ENCODE results near the gene CFAP45.

The CFAP45 gene

DNA sequence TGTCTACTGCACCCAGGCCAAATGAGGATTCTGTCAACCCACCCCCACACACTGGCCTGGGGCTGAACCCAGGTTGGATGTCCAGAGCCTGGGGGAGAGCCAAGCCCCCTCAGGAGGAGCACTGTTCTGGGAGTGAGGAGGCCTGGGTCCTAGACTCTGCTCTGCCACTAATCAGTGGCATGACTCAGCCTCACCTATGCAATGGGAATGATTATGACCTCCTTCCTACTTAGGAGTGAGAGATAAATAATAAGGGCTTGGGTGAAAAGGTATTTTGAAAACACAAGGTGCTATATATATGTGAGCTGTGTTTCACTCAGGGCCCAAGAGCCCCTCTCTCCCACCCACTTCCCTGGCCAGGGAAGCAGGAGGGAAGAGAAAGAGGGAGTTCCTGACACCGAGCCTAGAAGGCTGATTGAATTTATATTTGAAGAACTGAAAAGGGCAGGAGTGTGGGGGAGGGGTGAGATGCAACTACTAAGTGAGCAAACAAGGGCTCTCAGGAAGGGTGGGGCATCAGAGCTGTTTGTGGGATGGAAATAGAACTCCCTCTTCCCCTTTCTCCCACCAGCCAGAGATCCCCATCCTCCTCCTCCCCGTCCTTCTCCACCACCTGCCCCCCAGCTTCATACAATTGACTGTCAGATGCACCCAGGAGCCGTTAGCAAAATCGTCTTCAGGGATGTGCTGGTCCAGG is 37.2 kb upstream of the CFAP45 start:
- no peaks in the 10 kb centered on the region for H3K79me2 ChIP-seq (ENCODE audit: insufficient read depth, low read length)
- no peak overlapping the region for H3K9ac ChIP-seq (ENCODE audit: low read length)

GRCh38 chr1:159936273-159936904 is 36.4 kb upstream of the CFAP45 start:
- H3K4me1 ChIP-seq (ENCODE audit: insufficient read depth, low read length, severe bottlenecking), result no peaks in the 10 kb centered on the region
- H4K20me1 ChIP-seq (ENCODE audit: insufficient read depth, low read length), result no peaks in the 10 kb centered on the region
- no peaks in the 10 kb centered on the region for H3K36me3 ChIP-seq (ENCODE audit: insufficient read depth, low read length)
- H3K27me3 ChIP-seq (ENCODE audit: insufficient read depth, low read length), result peaks cover 15% of the 10 kb centered on the region; the same call in 1 of the 2 replicates
- H3K9ac ChIP-seq (ENCODE audit: low read length), result no peak overlapping the region
- H3F3A ChIP-seq (ENCODE audit: insufficient read depth, low read length), result no peaks in the 10 kb centered on the region
- H2AFZ ChIP-seq (ENCODE audit: low read length), result no peak overlapping the region
- H3K27ac ChIP-seq (ENCODE audit: low read depth, low read length, poor library complexity, severe bottlenecking), result no peak overlapping the region
- no peaks in the 10 kb centered on the region for H3K9me3 ChIP-seq (ENCODE audit: low read length)
- H3K79me2 ChIP-seq (ENCODE audit: insufficient read depth, low read length), result no peaks in the 10 kb centered on the region
- TF ChIP-seq, protein P1, sequence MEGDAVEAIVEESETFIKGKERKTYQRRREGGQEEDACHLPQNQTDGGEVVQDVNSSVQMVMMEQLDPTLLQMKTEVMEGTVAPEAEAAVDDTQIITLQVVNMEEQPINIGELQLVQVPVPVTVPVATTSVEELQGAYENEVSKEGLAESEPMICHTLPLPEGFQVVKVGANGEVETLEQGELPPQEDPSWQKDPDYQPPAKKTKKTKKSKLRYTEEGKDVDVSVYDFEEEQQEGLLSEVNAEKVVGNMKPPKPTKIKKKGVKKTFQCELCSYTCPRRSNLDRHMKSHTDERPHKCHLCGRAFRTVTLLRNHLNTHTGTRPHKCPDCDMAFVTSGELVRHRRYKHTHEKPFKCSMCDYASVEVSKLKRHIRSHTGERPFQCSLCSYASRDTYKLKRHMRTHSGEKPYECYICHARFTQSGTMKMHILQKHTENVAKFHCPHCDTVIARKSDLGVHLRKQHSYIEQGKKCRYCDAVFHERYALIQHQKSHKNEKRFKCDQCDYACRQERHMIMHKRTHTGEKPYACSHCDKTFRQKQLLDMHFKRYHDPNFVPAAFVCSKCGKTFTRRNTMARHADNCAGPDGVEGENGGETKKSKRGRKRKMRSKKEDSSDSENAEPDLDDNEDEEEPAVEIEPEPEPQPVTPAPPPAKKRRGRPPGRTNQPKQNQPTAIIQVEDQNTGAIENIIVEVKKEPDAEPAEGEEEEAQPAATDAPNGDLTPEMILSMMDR (IDR thresholded peaks at IDR 0.05; ENCODE audit: low read length), result peak; percentile 75
- TF ChIP-seq EZH2 (IDR thresholded peaks at IDR 0.05; ENCODE audit: borderline replicate concordance, low read length), result no peak
- H3K9me2 ChIP-seq (ENCODE audit: low read depth, low read length), result no peaks in the 10 kb centered on the region
- H3K4me3 ChIP-seq (ENCODE audit: low read depth, low read length, poor library complexity, severe bottlenecking), result no peak overlapping the region
- no peak overlapping the region for H3K4me2 ChIP-seq (ENCODE audit: low read length)

More for the DNA sequence above, 37.2 kb upstream of the CFAP45 start:
- no peaks in the 10 kb centered on the region for H3K36me3 ChIP-seq (ENCODE audit: insufficient read depth, low read length)
- H3K4me1 ChIP-seq (ENCODE audit: insufficient read depth, low read length, severe bottlenecking), result no peaks in the 10 kb centered on the region
- no peak overlapping the region for H3K4me3 ChIP-seq (ENCODE audit: low read depth, low read length, poor library complexity, severe bottlenecking)
- H3K27me3 ChIP-seq (ENCODE audit: insufficient read depth, low read length), result 0 out of 2 replicates have a peak, but pooled peaks cover 15% of the 10 kb centered on the region
- no peaks in the 10 kb centered on the region for H3K9me2 ChIP-seq (ENCODE audit: low read depth, low read length)
- no peak overlapping the region for H3K4me2 ChIP-seq (ENCODE audit: low read length)
- H3K27ac ChIP-seq (ENCODE audit: low read depth, low read length, poor library complexity, severe bottlenecking), result no peak overlapping the region
- no peaks in the 10 kb centered on the region for H4K20me1 ChIP-seq (ENCODE audit: insufficient read depth, low read length)
- TF ChIP-seq EZH2 (IDR thresholded peaks at IDR 0.05; ENCODE audit: borderline replicate concordance, low read length), result no peak
- TF ChIP-seq, protein P1 (IDR thresholded peaks at IDR 0.05; ENCODE audit: low read length), result no peak
- no peaks in the 10 kb centered on the region for H3F3A ChIP-seq (ENCODE audit: insufficient read depth, low read length)
- no peaks in the 10 kb centered on the region for H3K9me3 ChIP-seq (ENCODE audit: low read length)
- H2AFZ ChIP-seq (ENCODE audit: low read length), result no peak overlapping the region

DNA sequence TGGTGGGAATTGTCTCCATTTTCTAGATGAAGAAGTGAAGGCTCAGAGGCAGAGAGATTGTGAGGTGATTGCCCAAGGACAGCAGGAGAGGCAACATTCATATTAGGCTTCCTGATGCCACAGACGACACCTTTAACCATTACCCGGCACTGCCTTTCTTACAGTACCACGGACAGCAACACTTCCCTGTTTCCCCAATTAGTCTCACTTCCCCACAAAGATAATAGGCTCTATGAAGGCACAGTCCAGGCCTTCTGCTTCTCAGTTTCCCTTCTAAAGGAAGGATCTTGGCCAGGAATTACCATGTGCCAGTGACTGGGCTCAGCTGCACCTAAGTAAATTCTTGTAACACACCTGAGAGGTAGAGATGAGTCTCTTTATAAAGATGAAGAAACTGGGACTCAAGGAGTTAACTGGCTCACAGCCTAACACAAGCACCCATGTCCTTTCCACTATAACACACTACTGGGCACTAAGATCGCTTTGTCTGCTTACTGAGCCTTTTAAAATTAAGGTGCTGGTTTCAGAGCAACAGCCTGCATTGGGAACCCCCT is 35.8 kb upstream of the CFAP45 start:
- H3K27me3 ChIP-seq (ENCODE audit: insufficient read depth, low read length), result peaks cover 15% of the 10 kb centered on the region; the same call in 1 of the 2 replicates
- H3K4me3 ChIP-seq (ENCODE audit: low read depth, low read length, poor library complexity, severe bottlenecking), result no peak overlapping the region
- H3K27ac ChIP-seq (ENCODE audit: low read depth, low read length, poor library complexity, severe bottlenecking), result no peak overlapping the region
- H4K20me1 ChIP-seq (ENCODE audit: insufficient read depth, low read length), result no peaks in the 10 kb centered on the region
- H3K9ac ChIP-seq (ENCODE audit: low read length), result no peak overlapping the region
- no peaks in the 10 kb centered on the region for H3K36me3 ChIP-seq (ENCODE audit: insufficient read depth, low read length)
- H3K9me3 ChIP-seq (ENCODE audit: low read length), result no peaks in the 10 kb centered on the region
- no peaks in the 10 kb centered on the region for H3F3A ChIP-seq (ENCODE audit: insufficient read depth, low read length)
- no peaks in the 10 kb centered on the region for H3K4me1 ChIP-seq (ENCODE audit: insufficient read depth, low read length, severe bottlenecking)
- no peak overlapping the region for H3K4me2 ChIP-seq (ENCODE audit: low read length)
- no peak overlapping the region for H2AFZ ChIP-seq (ENCODE audit: low read length)
- no peaks in the 10 kb centered on the region for H3K9me2 ChIP-seq (ENCODE audit: low read depth, low read length)
- no peaks in the 10 kb centered on the region for H3K79me2 ChIP-seq (ENCODE audit: insufficient read depth, low read length)
- no peak for TF ChIP-seq EZH2 (IDR thresholded peaks at IDR 0.05; ENCODE audit: borderline replicate concordance, low read length)
- TF ChIP-seq, protein P1 (IDR thresholded peaks at IDR 0.05; ENCODE audit: low read length), result no peak
